ENCODE measurements around the gene MCM6.
"Not testable (repeated sequence)": the region's sequence is repeated elsewhere in the genome, so short reads cannot be mapped to it uniquely, and the experiment has no call there.

The MCM6 gene

DNA sequence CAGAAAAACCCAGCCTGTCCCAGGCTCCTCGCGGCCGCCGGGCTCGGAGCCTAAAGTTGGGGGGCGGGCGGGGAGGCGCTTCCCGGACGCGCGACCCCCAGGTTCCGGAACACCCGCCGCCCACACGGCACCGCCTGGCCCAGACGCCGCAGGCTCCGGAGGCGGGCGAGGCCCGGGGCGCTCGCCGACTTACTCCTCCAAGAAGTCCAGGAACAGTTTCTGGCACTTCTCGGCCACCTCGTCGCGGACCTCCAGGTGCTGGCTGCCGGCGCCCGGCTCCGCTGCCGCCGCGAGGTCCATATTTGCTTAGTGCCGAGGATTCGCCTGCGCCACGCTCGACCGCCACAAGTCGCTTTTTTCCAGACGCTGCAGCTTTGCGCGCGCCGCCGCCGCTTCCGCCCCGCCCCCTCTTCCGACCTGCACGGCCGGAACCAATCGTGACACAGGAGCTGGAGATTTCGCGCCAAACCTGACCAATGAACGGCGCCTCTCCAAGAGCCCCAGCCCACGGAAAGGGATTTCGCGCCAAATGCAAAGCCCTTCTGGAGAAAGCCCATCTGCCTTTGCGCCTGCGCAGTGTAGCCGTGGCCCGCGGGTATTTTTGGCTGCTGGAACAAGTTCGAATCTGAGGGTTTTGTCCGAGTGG, at the start of gene MCM6:
MCM6 (minus strand) TSS at position 378 of the 646 bp plus-strand sequence; CDS start at position 300, 78 bp downstream.
- DNase-seq, result peak; percentile 99

DNA sequence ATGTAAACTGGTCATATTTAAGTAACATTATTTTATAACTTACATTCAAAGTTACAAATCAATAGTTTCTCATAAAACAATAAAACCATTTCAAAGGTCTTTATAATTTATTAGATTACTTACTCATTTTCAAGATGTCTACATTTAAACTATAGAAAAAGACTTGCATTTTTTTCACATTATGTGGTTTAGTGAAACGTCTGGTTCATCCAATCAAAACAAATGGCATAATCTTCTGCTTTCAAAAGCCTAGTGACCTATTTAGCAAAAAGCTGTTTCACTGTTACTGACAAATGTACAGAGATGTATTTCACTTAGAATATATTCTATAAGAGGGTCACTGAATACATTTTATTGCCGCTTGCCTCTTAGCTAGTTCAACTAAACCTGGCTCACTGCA, 49.3 kb upstream of the MCM6 start:
- no peak for DNase-seq

DNA sequence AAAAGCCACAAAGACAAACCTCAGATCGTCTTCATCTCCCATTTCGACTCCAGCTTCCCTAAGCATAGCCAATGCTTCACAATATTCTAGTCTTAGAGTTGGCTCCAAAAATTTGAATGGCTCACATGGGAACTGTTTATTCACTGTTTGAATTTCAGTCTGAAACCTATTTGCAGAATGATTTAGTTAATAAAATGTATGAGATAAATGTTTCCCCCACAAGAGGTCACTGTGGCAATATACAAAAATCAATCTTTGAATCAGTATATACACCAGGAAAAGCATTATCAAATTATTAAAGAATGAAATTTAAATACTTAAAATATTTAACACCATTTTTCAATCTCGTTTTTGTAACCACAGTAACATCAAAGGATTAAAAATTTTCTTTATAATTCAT, 40.0 kb upstream of the MCM6 start:
- no peak for DNase-seq

DNA sequence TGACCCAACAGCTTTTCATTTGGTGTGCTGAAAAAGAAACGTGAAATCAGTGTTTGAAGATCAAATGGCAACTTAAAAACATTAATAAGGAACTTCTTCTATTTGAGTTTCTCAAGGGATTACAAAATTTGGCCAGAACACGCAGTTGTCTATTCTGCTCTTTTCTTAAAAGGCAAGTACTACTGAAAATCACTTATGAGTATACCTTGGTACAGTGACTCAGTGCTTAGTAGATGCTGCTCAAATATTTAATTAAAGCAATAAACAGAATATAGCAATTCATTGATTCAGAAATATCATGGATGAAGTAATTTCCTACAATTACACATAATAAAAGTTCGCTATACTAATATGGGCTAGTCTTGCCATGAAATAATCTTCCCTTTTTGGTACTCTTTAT, 38.2 kb upstream of the MCM6 start:
- DNase-seq, result no peak

DNA sequence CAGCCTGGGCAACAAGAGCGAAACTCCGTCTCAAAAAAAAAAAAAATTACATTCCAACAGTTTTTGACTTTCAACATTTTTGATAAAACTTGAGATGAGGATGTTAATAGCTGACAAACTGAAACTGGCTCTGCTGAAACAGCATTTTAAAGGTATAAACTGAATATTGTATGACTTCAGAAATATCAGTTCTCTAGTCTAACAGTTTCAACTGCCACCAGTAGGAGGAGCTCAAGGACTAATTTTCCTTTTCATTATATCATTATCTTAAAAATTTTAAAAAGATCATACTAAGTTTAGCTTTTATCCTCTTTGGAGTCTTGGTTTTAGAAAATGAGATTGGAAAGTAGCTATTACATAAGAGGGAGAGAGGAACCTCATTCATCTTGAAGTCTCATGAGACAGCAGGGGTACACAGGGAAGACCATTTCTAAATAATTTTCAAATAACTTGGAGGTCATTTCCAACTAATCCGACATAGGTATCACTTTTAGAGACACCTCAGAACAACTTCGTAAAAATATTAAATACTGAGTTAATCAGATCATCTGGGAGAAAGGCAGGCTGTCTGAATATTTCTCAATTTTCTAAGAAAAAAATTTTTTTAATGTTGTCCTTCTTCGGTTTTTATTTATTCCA, 37.6 kb upstream of the MCM6 start:
- DNase-seq, result no peak

DNA sequence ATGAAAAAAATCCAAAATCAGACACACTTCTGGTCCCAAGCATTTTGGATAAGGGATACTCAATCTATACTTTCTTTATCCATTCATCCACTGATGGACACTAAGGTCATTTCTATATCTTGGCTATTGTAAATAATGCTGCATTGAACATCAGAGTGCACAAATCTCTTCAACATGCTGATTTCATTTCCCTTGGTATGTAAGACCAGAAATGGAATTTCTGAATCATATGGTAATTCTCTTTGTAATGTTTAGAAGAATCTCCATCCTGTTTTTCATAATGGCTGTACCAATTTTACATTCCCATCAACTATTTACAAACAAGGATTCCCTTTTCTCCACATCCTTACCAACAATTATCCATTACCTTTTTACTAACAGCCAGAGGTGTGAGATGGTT, 33.7 kb upstream of the MCM6 start:
- no peak for DNase-seq

DNA sequence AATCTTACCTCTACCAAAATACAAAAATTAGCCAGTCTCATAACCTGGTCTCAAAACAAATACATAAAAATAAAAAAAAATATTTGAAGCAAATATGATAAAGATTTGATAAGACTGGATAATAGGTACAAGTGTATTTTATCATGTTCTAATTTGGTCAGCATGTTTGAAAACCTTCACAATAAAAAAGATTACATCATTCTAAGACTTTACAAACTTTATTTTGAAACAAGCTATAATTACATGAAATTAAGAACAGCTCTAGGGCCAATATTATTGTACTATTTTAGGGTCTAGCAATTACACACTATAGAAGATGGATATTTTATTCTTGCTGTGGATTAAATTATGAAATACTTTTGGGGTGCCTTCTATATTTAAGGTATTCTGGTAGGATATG, 29.4 kb upstream of the MCM6 start:
- no peak for DNase-seq

DNA sequence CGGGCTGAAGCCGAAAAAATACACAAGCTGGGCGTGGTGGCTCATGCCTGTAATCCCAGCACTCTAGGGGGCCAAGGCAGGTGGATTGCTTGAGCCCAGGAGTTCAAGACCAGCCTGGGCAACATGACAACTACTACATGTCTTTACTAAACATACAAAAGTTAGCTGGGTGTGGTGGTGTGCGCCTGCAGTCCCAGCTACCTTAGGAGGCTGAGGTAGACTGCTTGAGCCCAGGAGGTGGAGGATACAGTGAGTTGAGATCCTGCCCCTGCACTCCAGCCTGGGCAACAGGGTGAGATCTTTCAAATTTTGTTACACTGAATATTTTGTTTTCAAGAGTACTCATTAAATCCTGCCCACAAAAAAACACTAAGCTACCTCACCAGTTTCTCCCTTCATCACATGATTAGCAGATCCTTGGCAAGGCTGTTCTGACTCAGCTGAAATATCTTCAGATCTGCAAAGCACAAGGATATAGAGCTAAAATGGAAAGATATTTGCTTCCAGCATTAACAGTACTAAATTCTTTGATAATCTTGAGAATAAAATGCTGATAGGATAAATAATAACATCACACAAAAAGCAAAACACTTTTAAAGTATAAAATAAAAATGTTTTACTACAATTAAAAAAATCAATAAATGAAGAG, 28.2 kb upstream of the MCM6 start:
- no peak for DNase-seq

DNA sequence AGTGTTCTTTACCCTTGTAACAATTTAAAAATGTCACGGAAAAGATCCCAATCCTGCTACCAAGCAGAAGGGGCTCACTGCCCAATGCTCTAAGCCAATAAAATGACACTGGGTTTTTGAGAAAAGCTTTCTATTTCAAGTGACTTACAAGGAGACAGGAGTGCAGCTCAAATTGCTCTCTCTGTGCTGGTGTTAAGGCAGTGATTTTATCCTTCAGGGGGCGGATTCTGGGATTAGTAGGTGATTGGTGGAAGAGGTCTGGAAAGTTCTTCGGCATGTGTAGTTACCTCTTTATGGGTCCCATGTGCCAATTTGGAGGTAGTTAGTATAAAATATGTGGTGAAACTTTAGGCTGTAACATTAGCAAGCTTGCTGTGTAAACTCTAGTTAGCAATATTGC, 27.4 kb upstream of the MCM6 start:
- no peak for DNase-seq

DNA sequence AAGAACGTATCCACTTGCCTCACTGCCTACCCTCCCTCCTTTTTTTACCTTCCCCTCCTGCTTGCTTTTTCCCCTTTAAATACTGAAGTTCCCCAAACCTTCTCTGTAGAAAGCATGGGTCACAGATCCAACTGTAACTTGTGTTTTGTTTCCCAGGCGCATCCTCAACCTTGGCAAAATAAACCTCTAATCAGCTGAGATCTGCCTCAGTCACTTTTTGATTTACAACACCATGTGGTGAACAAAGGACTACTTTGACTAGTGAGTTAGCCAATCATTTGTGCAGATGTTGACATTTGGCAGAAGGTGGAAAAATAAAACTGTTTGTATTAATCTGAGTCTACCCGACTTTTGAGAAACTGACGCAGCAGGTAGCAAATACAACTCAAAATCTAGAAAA, 23.3 kb upstream of the MCM6 start:
- DNase-seq, result no peak

DNA sequence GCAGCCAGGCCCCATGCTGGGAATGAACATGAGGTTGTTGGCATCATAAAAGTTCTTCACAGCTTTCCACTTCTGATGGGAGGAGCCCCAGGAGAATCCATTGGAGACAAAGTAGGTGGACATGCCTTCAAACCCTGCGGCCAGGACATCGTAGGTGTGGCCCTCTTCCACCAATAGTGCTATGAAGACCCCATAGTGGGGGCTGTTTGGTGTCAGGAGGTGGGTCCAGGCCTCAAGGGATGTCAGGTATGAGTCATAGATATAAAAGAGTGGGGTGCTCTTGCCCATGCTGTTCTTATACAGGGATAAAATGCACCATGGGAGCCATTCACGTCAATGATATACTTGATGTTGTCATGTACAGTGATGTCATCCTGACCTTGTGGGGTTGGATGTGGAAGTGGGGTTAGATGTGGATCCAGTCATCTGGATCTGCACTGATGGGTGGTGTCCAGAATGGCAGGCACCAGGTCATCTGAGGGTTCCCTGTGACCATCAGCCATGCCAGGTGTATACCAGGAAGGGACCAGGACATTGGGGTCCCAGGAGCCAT, 22.1 kb upstream of the MCM6 start:
- no peak for DNase-seq

DNA sequence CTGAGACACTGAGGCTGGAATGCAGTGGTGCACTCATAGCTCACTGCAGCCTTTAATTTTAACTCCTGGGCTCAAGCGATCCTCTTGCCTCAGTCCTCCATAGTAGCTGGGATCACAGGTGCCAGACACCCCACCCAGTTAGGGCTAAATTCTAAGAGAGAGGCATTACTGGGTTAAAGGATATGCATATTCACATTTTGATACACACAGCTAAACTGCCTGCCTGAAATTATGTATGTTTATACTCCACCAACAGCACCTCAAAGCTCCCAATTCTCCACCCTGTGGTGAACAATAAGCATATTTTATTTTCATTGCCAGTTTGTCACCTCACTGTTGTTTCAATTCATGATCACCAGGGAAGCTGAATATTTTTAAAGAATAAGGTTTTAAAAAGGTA, 18.7 kb upstream of the MCM6 start:
- no peak for DNase-seq

DNA sequence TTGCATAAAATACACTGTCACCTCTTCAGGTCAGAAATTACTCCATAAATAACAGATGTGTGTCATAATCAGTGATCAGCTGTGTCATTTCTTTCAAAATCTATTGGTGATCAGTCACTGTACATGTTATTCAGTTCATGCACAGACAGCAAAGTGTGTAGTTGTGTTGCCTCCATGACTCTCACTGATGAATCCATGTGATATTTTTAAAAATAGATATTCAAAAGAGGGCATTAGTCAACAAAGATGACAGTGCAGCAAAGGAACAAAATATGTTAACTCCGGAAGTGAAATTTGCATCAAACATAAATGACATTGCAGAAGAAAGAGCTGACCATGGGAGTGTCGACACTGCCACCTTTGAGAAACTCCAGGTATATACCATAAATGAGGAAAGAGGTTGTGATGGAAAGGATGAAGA, 17.1 kb upstream of the MCM6 start:
- no peak for DNase-seq

DNA sequence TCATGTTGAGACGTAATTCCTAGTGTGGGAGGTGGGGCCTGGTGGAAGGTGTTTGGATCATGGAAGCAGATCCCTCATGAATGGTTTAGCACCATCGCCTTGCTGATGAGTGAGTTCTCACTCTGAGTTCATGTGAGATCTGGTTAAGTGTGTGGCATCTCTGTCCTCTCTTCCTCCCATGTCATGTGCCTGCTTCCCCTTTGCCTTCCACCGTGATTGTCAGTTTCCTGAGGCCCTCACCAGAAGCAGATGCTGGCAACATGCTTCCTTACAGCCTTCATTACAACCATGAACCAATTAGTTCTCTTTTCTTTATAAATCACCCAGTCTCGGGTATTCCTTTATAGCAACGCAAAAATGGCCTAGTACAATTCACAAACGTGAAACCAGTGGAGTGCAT, 14.6 kb upstream of the MCM6 start:
- no peak for DNase-seq

DNA sequence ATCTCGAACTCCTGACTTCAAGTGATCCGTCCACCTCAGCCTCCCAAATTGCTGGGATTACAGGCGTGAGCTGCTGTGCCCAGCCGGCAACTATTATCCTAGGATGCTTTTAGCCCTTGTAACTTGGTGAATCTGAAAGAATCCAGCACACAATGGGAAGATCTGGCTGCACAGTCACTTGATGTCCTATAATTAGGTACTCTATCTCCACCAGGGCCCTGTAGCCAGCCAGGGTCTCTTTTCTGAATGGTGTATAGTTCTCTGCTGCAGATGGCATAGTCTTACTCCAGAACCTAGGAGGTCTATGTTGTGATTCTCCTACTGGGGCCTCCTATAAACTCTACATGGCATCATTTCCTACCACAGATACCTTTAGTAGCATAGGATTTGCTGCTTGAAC, 13.9 kb upstream of the MCM6 start:
- DNase-seq, result no peak

DNA sequence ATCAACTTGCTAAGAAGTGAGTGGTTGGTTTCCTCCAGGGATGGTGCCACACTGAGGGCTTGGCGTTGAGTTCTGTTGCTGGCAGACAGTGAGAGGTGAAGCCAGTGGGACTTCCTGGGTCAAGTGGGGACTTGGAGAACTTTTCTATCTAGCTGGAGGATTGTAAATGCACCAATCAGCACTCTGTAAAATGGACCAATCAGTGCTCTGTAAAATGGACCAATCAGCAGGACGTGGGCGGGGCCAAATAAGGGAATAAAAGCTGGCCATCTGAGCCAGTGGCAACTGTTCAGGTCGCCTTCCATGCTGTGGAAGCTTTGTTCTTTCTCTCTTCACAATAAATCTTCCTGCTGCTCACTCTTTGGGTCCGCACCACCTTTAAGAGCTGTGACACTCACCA, 12.3 kb upstream of the MCM6 start:
- not testable (repeated sequence) for DNase-seq

DNA sequence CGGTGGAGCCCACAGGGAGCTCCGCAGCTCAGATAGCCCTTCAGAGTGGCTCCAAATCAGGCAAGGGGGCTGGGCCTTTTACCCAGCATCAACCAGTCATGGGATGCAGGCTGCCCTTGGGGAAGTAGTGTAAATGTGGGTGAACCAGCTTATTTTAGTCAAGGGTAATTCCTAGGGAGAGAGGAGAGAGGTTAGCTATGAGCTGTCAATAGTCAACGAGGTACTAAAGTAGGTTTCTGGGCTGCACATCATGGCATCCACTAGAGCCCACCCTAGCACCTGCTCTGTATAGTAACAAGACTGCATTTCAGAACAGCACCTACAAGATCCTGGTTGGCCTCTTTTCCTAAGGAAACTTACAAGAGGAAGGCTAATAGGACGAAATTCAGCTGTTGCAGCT, 9.5 kb upstream of the MCM6 start:
- no peak for DNase-seq

DNA sequence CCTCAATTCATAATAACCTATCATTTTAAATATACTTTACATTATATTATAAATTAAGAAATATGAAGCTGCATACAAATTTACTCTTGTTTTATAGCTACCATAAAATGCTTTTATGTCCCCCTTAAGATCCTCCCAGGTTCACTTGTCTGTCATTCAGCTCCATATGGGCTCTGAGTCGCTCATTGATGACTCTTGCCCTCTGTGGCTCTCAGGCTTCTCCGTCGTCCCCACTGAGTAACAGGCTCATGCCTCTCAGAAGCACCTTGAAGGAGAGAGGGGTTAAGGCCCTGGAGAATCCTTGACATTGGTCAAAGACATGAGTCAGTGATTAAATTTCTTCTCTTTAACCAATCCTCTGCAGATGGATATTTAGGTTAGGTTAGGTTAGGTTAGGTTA, 6.2 kb upstream of the MCM6 start:
- no peak for DNase-seq

DNA sequence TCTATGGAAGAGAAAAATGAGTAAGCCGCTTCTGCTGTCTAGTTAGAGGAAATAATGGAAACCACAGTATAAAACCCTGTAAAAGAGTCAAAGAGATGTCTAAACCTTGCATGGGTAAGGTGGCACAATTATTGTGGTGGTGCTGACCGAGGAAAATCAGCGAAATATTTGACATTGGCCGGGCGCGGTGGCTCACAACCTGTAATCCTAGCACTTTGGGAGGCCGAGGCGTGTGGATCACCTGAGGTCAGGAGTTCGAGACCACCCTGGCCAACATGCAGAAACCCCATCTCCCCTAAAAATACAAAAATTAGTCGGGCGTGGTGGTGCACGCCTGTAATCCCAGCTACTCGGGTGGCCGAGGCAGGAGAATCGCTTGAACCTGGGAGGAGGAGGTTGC, 527 bp upstream of the MCM6 start:
- peak in 1 of 2 experiments; percentile 39 for DNase-seq

DNA sequence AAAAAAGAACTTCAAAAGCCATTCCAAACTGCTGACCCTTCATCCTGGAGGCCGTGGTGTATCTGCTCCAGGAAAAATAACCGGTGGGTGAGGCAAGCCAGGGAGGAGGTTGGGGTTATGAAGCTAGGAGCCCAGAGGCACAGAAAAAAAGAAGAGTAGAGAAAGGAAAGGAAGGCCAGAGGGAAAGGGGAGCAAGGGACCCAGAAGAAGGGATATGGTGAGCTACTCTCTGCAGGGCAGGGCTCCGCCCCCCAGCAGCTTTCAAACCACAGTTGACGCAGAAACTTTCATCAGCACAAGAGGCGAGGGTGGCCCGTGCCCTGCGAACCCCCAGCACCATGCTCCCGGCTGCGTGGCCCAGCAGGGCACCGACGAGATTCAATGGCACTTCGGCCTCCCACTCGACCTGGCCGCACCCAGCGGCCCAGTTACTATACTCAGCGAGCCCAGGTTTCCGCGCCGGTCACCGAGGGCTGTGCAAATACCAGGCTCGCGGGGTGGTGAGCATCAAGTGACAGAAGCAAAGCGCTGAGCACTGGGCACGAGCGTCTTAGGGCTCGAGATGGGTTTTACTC, 665 bp downstream of the MCM6 start:
- DNase-seq, result peak; percentile 84 to 86

DNA sequence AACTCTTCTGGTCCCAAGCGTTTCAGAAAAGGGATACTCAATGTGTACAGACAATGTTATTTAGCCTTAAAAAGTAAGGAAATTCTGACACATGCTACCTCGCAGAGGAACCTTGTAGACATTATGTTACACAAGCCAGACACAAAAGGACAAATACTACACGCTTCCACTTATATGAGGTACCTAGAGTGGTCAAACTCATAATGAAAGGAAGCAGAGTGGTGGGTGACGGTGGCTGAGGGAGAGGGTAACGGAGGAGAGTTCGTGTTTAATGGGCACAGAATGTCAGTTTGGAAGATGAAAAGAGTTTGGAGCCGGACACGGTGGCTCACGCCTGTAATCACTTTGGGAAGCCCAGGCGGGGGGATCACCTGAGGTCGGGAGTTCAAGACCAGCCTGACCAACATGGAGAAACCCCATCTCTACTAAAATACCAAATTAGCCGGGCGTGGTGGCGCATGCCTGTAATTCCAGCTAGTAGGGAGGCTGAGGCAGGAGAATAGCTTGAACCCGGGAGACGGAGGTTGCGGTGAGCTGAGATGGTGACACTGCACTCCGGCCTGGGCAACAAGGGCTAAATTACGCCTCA, 1.4 kb downstream of the MCM6 start:
- DNase-seq, result peak; percentile 44 to 46

DNA sequence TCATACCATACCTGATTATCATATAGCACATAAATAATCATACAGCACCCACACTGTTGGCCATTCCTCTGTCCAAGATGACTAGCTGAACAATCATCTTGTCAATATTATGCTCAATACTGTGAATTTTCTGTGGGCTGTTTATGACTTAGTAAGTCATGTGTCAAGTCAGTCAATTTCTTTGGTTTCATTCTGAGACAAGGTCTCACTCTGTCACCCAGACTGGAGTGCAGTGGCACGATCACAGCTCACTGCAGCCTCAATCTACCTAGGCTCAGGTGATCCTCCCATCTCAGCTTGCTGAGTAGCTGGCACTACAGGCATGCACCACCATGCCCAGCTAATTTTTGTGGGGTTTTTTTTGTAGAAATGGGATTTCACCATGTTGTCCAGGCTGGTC, 5.7 kb downstream of the MCM6 start:
- DNase-seq, result peak; percentile 44 to 49

DNA sequence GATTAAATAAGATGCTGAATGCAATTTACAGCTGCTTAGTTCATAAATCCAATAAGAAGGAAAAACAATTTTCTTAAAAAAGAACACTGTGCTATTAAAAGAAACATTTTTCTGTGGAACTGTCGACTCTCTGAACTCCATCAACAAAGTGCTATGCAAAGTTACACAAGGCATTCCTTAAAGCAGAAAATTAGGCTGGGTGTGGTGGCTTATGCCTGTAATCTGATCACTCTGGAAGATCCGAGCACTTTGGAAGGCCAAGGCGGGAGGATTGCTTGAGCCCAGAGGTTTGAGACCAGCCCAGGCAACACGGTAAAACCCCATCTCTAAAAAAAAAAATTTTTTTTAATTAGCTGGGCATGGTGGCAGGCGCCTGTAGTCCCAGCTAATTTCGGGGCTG, 13.0 kb downstream of the MCM6 start:
- DNase-seq, result no peak

Measured in activated T-cell treated with anti-CD3 and anti-CD28 coated beads, Interleukin-2, amount 50 U/mL, for 48 hours (primary cell).